Esophagus muscularis mucosa (tissue), 4 donors: ENCODE data around the gene TCF3. TPM values are rescaled to one million over a fixed set of nuclear protein-coding genes. Genes with fewer than 3 reads are reported as not detected.

Source experiments
- DNase-seq: peaks from one replicate; pipeline ENCODE4 v3.0.0-alpha.2; 2017; ENCODE audit errors: extremely low spot score
- H3K27ac ChIP-seq, 4 donors: fragments of 200-600 bp; sonication (generic); replicated peaks in 1 of 4; 1 replicate in 3 of 4; 2 replicates in 1 of 4; pipeline ENCODE4 v1.5.1; 2016 to 2019; ENCODE audit warnings: mild to moderate bottlenecking in 1 of 4
- H3K27me3 ChIP-seq, 4 donors: fragments of 200-600 bp; sonication (generic); one replicate each; pipeline versions ENCODE4 v1.5.1 to v1.6.0; 2016 to 2019
- H3K36me3 ChIP-seq, 4 donors: fragments of 200-600 bp; sonication (generic); one replicate each; pipeline ENCODE4 v1.5.1; 2016 to 2019
- H3K4me1 ChIP-seq, 4 donors: fragments of 200-600 bp; sonication (generic); one replicate each; pipeline ENCODE4 v1.5.1; 2016 to 2019
- H3K4me3 ChIP-seq, 4 donors: fragments of 200-600 bp; sonication (generic); 1 replicate in 2 of 4; 2 replicates in 2 of 4; pipeline ENCODE4 v1.5.1; 2016 to 2019; ENCODE audit warnings: mild to moderate bottlenecking in 4 of 4, moderate library complexity in 1 of 4
- H3K9me3 ChIP-seq, 4 donors: fragments of 200-600 bp; sonication (generic); 1 replicate in 3 of 4; 2 replicates in 1 of 4; pipeline ENCODE4 v1.5.1; 2016 to 2019
- CTCF ChIP-seq, 3 experiments: fragments of 200-600 bp in 2 of 3; fragments of 450-650 bp in 1 of 3; sonication (generic) in 2 of 3; IDR thresholded peaks; one replicate each; pipeline ENCODE4 v1.5.1; 2017 to 2019; ENCODE audit warnings: antibody characterized with exemption in 3 of 3, mild to moderate bottlenecking in 2 of 3, moderate library complexity in 1 of 3
- EP300 ChIP-seq: sonication (generic); formaldehyde crosslinking; IDR thresholded peaks from one replicate; pipeline ENCODE4 v1.6.1; 2017; ENCODE audit warnings: antibody characterized with exemption
- POLR2A ChIP-seq: fragments of 450-650 bp; IDR thresholded peaks from one replicate; pipeline ENCODE4 v1.6.1; 2017; ENCODE audit warnings: antibody characterized with exemption, moderate library complexity, mild to moderate bottlenecking, low read depth
- POLR2AphosphoS5 ChIP-seq, 2 donors: sonication (generic); formaldehyde crosslinking; IDR thresholded peaks; one replicate each; pipeline ENCODE4 v1.6.1; 2017; ENCODE audit warnings: antibody characterized with exemption in 2 of 2
- WGBS: methylation state at CpG from one replicate; pipeline ENCODE4 v1.1.5; 2018; 5-methylcytosine and 5-hydroxymethylcytosine counted together
- intact Hi-C: fragments of 100-400 bp; cut with DNase I; formaldehyde crosslinking; loops from one replicate; pipeline ENCODE4 v1.15.1; 2023
- total RNA-seq, 4 donors: library from RNA; depleted of rRNA; stranded (reverse); fragments of >200 nt; gene quantifications; one replicate each; pipeline versions ENCODE4 v1.1.0 to v1.2.1, GENCODE V29; 2016

TCF3 gene
- total RNA-seq, 4 donors from 2014 or later, result 32.0 to 53.6 (median 46.5) TPM

DNA sequence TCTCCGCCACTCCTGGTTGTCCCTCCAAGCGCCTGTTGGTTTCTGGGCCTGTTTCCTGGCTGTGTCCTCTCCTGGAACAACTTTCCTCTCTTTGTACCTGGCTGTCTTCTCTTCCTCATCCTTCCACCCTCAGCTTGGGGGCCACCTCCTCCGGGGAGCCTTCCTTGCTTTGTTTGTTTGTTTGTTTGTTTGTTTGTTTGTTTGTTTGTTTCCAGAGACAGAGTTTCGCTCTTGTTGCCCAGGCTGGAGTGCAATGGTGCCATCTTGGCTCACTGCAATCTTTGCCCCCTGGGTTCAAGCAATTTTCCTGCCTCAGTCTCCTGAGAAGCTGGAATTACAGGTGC lies 6.6 kb upstream of the TCF3 start:
- no peaks in the 10 kb centered on the region for H3K4me1 ChIP-seq
- H3K27ac ChIP-seq, result no peak overlapping the region
- no peak for DNase-seq
- intact Hi-C loops, result no loop called here
- 81% methylated on average over 4 of the region's 4 CpGs for WGBS
- H3K4me3 ChIP-seq, result no peak overlapping the region
- no peaks in the 10 kb centered on the region for H3K36me3 ChIP-seq
- H3K27me3 ChIP-seq, result peaks cover 0 to 39% (median 7%) of the 10 kb centered on the region in 4 donors
- TF ChIP-seq POLR2A (no peak), EP300 (no peak), CTCF (IDR thresholded peaks at IDR 0.05) (no peak), POLR2AphosphoS5 (IDR thresholded peaks at IDR 0.05) (no peak)
- H3K9me3 ChIP-seq, result no peaks in the 10 kb centered on the region

DNA sequence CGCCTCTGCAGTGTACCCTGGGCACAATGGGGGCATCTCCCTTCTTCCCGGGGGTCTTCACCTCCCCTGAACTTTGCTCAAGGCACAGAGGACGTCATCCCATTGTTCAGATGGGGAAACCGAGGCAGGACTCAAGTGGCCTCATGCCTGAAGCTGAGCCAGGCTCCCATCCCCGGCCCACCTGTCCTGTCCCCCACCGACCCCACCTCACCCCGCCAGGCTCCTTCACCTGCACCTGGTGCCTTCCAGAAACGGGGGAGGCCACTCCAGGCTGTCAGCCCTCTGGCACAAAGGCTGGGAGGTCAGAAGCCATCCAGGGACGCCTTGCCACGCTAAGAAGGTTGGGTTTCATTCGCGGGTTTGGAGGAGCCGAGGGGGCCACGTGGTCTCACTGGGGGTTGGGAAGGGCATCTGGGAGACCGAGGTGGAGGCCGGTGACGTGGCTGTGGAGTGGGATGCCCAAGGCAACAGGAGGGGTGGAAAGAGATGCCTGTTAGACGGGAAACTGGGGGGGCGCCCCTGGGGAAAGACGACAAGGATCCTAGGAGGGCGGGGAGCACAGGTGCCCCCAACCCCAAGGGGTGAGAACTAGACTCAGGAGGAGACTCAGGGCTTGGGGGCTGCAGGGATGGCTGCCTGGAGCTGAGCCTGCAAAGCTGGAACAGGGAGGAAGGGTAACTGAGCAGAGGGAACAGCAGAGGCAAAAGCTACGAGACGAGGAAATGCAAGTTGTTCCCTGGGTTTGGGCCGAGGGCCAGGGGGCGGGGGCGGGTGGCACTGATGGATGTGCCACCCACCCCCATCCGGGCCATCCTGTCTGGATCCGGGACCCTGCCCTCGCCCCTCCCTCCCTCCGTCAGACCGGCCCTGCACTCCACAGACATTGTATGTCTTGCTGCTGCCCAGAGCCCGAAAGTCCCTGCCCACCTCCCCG lies 6.0 kb upstream of the TCF3 start:
- Histone ChIP-seq H3K27me3 (peaks cover 0 to 34% (median 7%) of the 10 kb centered on the region in 4 donors), H3K4me3 (no peak overlapping the region), H3K9me3 (no peaks in the 10 kb centered on the region), H3K4me1 (peaks cover 0 to 3% (median 2%) of the 10 kb centered on the region in 4 donors), H3K36me3 (no peaks in the 10 kb centered on the region), H3K27ac (no peak overlapping the region)
- TF ChIP-seq POLR2AphosphoS5 (IDR thresholded peaks at IDR 0.05) (no peak), EP300 (no peak), CTCF (IDR thresholded peaks at IDR 0.05) (no peak), POLR2A (no peak)
- 67% methylated on average over 32 of the region's 33 CpGs for WGBS
- intact Hi-C loops, result no loop called here
- DNase-seq, result no peak

DNA sequence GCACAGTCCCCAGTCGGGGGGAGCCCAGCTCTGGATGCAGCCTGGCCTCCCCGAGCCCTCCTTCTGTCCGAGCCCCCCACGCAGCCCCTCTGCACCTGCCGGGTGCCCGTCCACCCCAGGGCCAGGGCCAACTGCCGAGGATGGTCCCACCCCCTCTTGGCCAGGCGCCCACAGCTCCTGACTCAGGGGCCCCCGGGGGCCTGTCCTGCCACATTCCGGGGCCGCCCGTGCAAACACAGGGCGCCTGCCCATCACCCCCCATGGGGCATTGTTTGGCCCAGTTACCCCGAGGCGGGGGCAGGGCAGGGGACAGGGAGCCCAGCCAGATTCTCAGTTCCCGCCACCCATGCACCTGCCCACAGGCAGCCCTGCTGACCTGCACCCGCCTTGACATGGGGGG lies 5.3 kb upstream of the TCF3 start:
- Histone ChIP-seq H3K4me3 (no peak overlapping the region), H3K9me3 (no peaks in the 10 kb centered on the region), H3K27me3 (peaks cover 0 to 34% (median 7%) of the 10 kb centered on the region in 4 donors), H3K27ac (no peak overlapping the region), H3K36me3 (no peaks in the 10 kb centered on the region), H3K4me1 (peaks cover 0 to 7% (median 6%) of the 10 kb centered on the region in 4 donors)
- TF ChIP-seq POLR2A, result no peak
- TF ChIP-seq EP300, result no peak
- TF ChIP-seq CTCF (IDR thresholded peaks at IDR 0.05), result no peak
- no peak for DNase-seq
- WGBS, result 68% methylated on average over 15 of the region's 17 CpGs
- intact Hi-C loops, result no loop called here

GRCh38 chr19:1656988-1657536 lies 4.6 kb upstream of the TCF3 start:
- 93% methylated on average over 6 of the region's 8 CpGs for WGBS
- intact Hi-C loops, result no loop called here
- no peak for TF ChIP-seq POLR2A
- no peak for TF ChIP-seq CTCF (IDR thresholded peaks at IDR 0.05)
- no peak for TF ChIP-seq POLR2AphosphoS5 (IDR thresholded peaks at IDR 0.05)
- TF ChIP-seq EP300, result no peak

More at GRCh38 chr19:1656988-1657536, 4.6 kb upstream of the TCF3 start:
- H3K4me3 ChIP-seq, result no peak overlapping the region
- no peak for DNase-seq
- H3K27ac ChIP-seq, result no peak overlapping the region
- H3K9me3 ChIP-seq, result no peaks in the 10 kb centered on the region
- peaks cover 0 to 34% (median 6%) of the 10 kb centered on the region in 4 donors for H3K27me3 ChIP-seq
- no peaks in the 10 kb centered on the region for H3K36me3 ChIP-seq
- peaks cover 0 to 7% (median 6%) of the 10 kb centered on the region in 4 donors for H3K4me1 ChIP-seq
